SKM-1 (cell line): ENCODE measurements around the gene RBFOX2.
"Not testable (repeated sequence)": the region's sequence is repeated elsewhere in the genome, so short reads cannot be mapped to it uniquely, and the experiment has no call there.

ENCODE experiments used
- DNase-seq: peaks from one replicate; lab custom pipeline; 2025; ENCODE audit not compliant: unreplicated experiment; lab: John Stamatoyannopoulos, UW

RBFOX2 gene

DNA sequence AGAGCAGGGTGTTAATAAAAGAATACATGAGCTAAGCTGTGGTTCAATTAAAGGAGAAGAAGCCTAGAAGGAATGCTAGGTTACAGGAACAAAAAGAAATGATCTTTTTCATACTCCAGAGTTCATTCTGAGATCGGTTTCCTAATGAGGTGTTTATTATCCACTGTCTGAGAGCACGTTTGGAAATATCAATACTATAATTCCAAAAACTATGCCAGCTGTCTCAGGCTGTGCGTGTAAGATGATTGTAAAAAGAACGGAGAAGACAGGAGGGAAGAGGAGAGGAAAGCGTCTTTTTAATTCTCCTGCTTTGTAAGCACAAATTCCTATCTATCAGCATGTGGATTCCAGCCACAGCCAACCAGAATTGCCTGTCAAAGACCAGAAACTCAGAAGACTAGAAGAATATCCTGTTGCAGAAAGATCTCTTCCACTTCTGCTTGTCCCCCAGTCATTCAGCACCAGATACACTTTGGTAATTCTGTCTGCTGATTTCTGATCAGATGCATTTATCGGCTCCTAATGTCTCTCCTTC lies 285.2 kb downstream of the RBFOX2 start:
- no peak for DNase-seq

- no peak for DNase-seq
These were observed 286.1 kb downstream of the RBFOX2 start for GRCh38 chr22:35742342-35743100.

GRCh38 chr22:35740616-35741015 lies 288.0 kb downstream of the RBFOX2 start:
- DNase-seq: no peak

DNA sequence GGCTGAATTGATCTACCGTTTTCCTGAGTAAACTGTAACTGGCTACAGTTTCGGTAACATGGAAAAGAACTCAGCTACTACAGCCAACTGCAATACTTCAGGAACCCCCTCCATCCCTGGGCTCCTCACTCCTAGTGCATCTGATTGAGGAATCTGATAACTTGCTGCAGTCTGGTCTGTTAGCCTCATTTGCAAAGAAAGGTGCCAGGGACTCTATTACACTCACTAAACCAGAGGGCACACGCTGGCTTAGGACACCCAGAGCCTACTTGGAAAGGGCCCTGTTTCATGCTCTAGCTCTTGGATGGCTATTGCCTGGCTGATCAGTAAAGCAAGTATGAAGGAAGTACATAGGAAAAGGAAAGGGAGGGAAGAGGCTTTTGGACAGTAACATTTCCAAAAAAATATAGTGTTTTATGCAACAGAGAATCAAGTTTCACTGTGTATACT lies 288.7 kb downstream of the RBFOX2 start:
- DNase-seq: no peak

DNA sequence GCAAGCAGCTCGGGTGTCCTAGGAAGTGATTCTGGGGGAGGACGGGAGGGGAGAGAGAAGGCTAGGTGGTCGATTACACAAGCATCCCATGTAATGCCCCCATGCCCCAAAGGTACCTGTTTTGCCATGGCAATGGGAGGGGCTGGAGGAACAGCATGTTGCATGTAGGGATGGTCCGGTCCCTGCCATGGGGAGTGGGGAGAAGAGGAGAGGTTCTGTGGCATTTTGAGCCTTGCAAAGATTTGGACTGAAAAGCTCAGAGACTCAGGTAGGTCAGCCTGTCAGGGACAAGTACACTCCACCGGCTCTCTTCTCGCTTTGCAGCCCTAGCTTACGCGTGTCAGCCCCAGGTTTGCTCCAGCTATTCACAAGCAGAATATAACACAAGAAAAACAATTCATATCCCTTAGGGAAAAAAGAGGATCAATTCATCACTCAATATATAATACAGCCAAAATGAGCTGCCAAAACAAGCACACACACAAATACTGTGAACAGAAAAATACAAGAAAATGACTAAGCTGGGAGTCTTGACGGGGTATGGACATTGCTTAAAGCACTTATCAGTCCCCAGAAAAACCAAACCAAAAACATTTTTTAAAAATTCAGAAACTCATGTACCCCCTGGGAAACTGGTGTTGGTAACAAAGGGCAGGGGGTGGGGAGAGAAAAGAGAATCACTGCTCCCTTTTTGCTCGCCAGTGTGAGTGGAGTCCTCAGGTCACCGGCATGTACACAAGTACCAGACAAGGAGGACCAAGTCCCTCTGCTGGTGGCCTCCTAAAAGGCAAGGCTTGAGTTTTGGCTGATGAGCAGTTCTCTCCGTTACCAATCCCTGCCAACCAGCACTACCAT lies 289.3 kb downstream of the RBFOX2 start:
- no peak for DNase-seq

DNA sequence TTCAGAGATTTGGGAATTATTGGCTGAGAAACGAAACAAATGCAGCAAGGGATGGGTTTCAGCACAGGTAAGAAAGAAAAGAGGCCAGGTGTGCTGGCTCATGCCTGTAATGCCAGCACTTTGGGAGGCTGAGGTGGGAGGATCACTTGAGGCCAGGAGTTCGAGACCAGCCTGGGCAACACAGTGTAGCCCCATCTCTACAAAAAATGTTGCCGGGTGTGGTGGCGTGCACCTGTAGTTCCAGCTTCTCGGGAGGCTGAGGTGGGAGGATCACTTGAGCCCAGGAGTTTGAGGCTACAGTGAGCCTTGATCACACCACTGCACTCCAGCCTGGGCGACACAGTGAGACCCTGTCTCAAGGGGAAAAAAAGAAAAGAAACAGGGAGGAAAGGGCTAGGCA lies 290.7 kb downstream of the RBFOX2 start:
- DNase-seq: not testable (repeated sequence)

DNA sequence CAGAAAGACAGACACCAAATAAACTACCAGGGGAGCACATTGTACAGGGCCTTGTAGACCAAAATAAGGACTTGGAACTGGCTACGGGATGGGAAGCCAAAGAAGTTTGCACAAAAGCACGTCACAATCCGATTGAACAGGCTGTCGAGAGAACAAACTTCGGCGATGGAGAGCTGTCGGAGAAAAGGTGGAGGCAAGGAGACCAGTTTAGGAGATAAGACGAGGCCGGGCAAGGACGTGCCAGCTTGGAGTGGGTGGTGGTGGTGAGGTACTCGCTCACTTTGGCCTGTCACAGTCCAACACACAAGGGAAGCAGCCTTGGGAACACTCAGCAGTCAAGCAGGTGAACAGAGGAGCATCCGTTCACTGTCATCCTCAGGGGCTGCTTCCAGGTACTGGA lies 291.9 kb downstream of the RBFOX2 start:
- no peak for DNase-seq

GRCh38 chr22:35736166-35736565 lies 292.5 kb downstream of the RBFOX2 start:
- DNase-seq: no peak

DNA sequence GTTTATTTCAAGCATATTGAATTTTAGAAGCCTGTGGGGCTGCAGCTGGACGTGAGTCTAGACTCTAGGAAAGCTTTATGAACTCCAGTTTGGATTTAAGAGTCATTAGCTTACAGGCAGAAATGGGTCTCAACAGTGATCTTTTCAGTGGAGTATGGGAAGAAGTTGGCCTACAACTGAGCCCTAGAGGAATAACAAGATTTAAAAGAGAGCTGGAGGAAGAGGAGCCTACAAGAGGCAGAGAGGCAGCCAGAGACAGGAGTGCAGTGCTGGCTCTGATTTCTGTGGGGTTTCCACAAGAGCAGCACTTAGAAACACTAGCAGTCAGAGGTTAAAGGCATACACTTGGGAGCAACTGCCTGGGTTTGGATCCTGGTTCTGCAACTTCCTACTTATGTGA lies 293.1 kb downstream of the RBFOX2 start:
- no peak for DNase-seq

GRCh38 chr22:35734517-35734827 lies 294.2 kb downstream of the RBFOX2 start:
- no peak for DNase-seq

DNA sequence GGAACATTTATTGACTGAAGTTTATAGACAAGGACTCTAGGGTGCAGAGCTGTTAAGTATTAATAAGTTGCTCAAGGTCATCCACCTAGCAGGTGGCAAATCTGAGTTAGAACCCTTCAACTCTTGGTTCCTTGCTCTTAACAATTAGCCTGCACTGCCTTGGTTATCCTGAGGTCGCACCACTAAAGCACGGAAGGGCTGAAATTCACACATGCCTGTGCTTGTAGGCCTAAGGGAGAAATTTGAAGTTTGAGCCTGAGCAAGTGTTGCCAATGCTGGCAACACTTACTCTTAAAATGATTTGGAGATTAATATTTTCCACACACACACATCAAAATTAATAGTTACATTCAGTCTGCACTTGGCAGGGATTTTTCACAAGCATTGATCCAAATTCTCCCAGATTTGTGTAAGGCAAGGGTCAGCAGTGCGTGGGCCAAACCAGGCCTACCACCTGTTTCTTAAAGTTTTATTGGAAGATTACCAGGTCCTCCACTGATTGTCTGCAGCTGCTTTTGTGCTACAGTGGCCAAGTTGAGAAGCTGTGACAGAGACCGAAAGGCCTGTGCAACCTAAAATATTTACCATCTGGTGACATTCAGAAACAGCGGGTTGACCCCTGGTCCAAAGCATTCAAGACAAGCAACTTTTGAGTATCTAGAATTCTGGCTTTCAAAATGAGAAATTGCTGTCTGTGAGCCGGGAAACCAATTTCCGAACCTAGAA lies 294.7 kb downstream of the RBFOX2 start:
- DNase-seq: no peak

DNA sequence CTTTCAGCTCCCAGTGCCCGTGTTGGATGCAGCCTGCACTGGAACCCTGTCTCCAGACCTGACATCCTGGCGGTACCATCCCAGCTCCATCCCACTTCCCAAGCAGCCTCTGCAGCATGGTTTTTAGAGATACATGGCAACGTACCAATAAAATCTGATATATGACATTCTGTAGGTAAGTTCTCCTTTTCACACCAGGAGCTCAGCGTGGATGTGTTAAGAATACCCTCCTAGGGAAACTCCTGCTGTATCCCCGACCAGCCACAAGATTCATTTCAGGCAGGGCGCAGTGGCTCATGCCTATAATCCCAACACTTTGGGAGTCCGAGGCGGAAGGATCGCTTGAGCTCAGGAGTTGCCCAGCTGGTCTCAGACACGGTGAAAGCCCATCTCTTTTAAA lies 295.6 kb downstream of the RBFOX2 start:
- DNase-seq: no peak

GRCh38 chr22:35732116-35732515 lies 296.5 kb downstream of the RBFOX2 start:
- no peak for DNase-seq

- no peak for DNase-seq
These were observed 297.3 kb downstream of the RBFOX2 start for GRCh38 chr22:35731321-35731720.

- DNase-seq: no peak
These were observed 299.3 kb downstream of the RBFOX2 start for GRCh38 chr22:35729309-35729698.

GRCh38 chr22:35728639-35729308 lies 299.9 kb downstream of the RBFOX2 start:
- no peak for DNase-seq

- no peak for DNase-seq
These were observed 301.2 kb downstream of the RBFOX2 start for GRCh38 chr22:35727436-35727835.

DNA sequence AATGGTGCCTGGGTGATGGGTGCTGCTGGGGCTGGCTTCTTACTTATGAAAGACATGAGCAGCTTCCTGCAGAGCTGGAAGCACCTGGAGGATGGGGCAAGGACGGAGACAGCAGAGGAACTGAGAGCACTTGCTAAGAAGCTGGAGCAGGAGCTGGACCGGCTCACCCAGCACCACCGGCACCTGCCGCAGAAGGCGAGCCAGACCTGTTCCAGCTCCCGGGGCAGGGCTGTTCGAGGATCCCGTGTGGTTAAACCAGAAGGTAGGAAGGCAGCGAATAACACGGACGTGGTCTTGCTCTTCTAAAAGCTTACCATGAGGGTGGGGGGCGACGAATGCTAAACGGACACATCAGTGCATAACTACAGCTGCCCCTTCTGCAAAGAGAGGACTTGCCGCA lies 301.7 kb downstream of the RBFOX2 start:
- no peak for DNase-seq

DNA sequence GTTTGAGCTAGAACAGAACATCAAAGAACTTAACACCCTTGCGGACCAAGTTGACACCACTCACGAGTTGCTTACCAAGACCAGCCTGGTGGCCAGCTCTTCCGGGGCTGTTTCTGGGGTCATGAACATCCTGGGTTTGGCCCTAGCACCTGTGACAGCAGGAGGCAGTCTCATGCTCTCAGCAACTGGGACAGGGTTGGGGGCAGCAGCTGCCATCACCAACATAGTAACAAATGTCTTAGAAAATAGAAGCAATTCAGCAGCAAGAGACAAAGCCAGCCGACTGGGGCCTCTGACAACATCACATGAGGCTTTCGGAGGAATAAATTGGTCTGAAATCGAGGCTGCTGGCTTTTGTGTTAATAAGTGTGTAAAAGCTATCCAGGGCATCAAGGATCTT lies 302.2 kb downstream of the RBFOX2 start:
- no peak for DNase-seq

- no peak for DNase-seq
These were observed 303.1 kb downstream of the RBFOX2 start for GRCh38 chr22:35725521-35725920.

GRCh38 chr22:35721960-35722359 lies 306.7 kb downstream of the RBFOX2 start:
- DNase-seq: no peak
